Gastroesophageal sphincter (tissue), 3 donors: Measurements from ENCODE around the gene CYSRT1.

Experiments used
- CTCF ChIP-seq, 4 experiments: fragments of 200-600 bp in 2 of 4; fragments of 450-650 bp in 2 of 4; sonication (generic) in 1 of 4; IDR thresholded peaks; one replicate each; pipeline ENCODE4 v1.5.1; 2017 to 2019; ENCODE audit warnings: antibody characterized with exemption in 4 of 4, mild to moderate bottlenecking in 2 of 4, moderate library complexity in 2 of 4
- POLR2A ChIP-seq, 2 donors: fragments of 450-650 bp; IDR thresholded peaks; one replicate each; pipeline ENCODE4 v1.6.1; 2017; ENCODE audit warnings: antibody characterized with exemption in 2 of 2, mild to moderate bottlenecking in 2 of 2, moderate library complexity in 1 of 2
- POLR2AphosphoS5 ChIP-seq: sonication (generic); formaldehyde crosslinking; IDR thresholded peaks from one replicate; pipeline ENCODE4 v1.6.1; 2017; ENCODE audit warnings: antibody characterized with exemption

GRCh38 chr9:137198902-137199283 lies 26.1 kb upstream of the CYSRT1 start:
- TF ChIP-seq CTCF (IDR thresholded peaks at IDR 0.05) (no peak), POLR2AphosphoS5 (no peak), POLR2A (IDR thresholded peaks at IDR 0.05) (no peak)
